Hematopoietic multipotent progenitor cell treated with erythropoietin and hydrocortisone succinate and interleukin-3 and kit ligand, for 17 days (in vitro differentiated cells): Measurements from ENCODE around the gene ZNF155.
"Not testable (repeated sequence)": the region's sequence is repeated elsewhere in the genome, so short reads cannot be mapped to it uniquely, and the experiment has no call there.

Experiments used
- DNase-seq: peaks from one replicate; pipeline ENCODE4 v3.0.0-alpha.2; 2015; ENCODE audit warnings: low spot score

Gene ZNF155

GRCh38 chr19:43983912-43984686 lies at the start of gene ZNF155:
Gene ZNF155 (plus strand): TSS chr19:43984188. CDS start chr19:43988544, 4,356 bp downstream.
- DNase-seq = peak; percentile 70

GRCh38 chr19:43934985-43935708 lies 48.8 kb upstream of the ZNF155 start, which contains the start of gene ZNF45:
Gene ZNF45 (minus strand): TSS chr19:43935282. CDS start chr19:43922185, 13,097 bp downstream.
- peak; percentile 86 for DNase-seq

DNA sequence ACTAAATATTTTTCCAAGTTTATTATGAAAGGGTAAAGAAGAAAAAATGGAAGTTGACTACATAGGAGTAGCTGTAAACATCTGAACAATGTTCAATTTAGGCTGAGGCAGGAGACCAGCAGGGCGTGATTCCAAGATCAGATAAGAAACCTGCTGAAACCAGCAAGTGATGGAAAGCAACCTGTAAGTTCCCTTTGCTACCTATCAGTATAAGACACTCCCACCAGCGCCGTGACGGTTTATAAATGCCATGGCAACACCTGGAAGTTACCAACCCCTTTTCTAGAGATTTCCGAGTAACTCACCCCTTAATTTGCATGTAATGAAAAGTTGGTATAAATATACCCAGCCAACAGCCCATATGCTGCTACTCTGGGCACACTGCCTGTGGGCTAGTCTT lies 47.8 kb upstream of the ZNF155 start:
- DNase-seq = peak; percentile 5

GRCh38 chr19:43939557-43940260 lies 44.3 kb upstream of the ZNF155 start:
- no peak for DNase-seq

DNA sequence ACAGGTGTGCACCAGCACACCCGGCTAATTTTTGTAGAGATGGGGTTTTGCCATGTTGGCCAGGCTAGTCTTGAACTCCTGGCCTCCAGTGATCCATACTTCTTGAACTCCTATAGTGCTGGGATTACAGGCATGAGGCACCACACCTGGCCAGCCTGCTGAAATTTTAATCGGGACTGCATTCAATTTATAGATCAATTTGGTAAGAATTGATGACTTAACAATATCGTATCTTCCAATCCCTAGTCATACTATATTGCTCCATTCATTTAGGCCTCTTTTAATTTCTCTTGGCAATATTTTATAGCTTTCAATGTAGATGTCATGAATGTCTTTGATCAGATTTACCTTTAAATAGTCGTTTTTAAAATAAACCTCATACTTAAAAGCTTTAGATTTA lies 43.3 kb upstream of the ZNF155 start:
- DNase-seq = no peak

- DNase-seq = no peak
Observed at GRCh38 chr19:43941209-43941608, 42.8 kb upstream of the ZNF155 start.

GRCh38 chr19:43947412-43947811 lies 36.6 kb upstream of the ZNF155 start:
- DNase-seq = not testable (repeated sequence)

DNA sequence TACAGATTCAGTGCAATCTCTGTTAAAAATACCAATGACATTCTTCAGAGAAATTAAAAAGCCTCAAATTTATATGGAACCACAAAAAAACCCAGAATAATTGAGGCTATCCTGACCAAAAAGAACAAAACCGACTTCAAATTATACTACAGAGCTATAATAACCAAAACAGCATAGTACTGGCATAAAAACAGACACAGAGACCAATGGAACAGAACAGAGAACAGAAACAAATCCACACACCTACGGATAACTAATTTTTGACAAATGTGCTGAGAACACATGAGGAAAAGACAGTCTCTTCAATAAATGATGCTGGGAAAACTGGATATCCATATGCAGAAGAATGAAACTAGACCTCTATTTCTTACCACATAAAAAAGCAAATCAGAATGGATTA lies 34.2 kb upstream of the ZNF155 start:
- not testable (repeated sequence) for DNase-seq

GRCh38 chr19:43950834-43951645 lies 32.9 kb upstream of the ZNF155 start, which contains the start of gene ZNF221:
Gene ZNF221 (plus strand): TSS chr19:43951228. CDS start chr19:43962727, 11,499 bp downstream.
- DNase-seq = peak; percentile 79

DNA sequence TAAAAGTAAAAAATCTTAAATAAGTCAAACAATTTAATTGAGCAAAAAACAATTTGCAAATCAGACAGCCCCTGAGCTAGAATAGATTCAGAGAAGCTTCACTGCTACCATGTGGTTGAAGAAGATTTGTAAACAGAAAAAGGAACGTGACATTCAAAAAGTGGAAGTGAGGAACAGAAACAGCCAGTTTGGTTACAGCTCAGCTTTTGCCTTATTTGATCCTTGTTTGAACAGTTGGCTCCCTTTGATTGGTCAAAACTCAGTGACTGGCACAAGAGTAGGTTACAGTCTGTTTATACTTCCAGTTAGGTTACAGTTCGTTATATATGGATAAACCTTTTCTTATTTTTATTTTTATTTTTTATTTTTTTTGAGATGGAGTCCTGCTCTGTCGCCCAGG lies 27.2 kb upstream of the ZNF155 start:
- no peak for DNase-seq

DNA sequence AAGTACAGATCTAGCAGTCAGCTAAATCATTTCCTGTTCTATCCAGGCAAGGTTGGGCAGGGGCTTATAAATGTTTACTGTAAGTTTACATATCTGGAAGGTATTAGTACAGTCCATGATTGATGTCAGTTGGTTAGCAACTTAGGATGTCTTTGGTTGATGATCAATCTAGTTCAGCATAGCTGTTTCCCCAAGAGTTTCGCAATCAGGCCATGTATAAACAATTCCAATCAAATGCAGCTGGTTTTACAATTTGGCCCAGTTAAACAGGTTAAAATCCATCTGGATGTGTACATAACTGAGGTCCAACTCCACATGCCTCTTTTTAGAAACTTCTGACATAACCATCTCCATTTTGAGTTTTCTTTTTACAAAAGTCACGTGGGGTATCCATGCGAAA lies 26.1 kb upstream of the ZNF155 start:
- DNase-seq = no peak

DNA sequence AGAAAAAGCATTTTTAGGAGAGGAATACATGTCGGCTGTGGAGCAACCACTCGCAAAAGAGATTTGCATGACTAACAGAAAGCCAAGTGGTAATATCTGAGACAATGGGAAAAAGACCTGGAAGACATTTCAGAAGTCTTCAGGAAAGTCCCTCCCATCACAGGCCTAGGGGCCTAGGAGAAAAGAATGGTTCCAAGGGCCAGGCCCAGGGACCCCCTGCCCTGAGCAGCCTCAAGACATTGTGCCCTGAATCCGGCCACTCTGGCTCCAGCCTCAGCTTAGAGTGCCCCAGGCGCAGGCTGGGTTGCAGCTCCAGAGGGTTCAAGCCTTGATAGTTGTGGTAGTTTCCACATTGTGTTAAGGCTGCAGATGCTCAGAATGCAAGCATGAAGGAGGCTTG lies 23.6 kb upstream of the ZNF155 start:
- no peak for DNase-seq

DNA sequence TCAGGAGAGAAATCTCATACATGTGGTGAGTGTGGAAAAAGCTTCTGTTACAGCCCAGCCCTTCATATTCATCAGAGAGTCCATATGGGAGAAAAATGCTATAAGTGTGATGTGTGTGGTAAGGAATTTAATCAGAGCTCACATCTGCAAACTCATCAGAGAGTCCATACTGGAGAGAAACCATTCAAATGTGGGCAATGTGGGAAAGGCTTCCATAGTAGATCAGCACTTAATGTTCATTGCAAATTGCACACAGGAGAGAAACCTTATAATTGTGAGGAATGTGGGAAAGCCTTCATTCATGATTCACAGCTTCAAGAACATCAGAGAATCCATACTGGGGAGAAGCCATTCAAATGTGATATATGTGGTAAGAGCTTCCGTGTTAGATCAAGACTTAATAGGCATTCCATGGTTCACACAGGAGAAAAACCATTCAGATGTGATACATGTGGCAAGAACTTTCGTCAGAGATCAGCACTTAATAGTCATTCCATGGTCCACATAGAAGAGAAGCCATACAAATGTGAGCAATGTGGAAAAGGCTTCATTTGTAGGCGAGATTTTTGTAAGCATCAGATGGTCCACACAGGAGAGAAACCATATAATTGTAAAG lies 17.8 kb upstream of the ZNF155 start:
- DNase-seq = no peak

GRCh38 chr19:43976732-43977131 lies 7.3 kb upstream of the ZNF155 start:
- no peak for DNase-seq

GRCh38 chr19:43983544-43983911 lies 460 bp upstream of the ZNF155 start:
- DNase-seq = no peak

DNA sequence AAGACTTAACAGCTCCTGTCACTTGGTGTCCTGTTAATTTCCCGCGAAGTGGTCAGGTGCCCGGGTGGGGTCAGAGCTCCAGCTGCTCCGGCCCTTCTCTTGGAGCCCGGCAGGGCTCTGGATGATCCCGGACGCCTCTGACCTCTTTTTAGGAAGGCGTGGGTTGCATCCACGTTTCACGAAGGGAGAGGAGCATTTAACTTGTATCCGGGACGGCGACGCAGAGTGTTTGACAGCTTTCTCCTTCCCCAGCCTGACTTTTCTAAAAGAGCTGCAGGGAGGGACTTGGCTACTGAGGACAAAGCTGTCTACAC lies 656 bp downstream of the ZNF155 start:
- no peak for DNase-seq

DNA sequence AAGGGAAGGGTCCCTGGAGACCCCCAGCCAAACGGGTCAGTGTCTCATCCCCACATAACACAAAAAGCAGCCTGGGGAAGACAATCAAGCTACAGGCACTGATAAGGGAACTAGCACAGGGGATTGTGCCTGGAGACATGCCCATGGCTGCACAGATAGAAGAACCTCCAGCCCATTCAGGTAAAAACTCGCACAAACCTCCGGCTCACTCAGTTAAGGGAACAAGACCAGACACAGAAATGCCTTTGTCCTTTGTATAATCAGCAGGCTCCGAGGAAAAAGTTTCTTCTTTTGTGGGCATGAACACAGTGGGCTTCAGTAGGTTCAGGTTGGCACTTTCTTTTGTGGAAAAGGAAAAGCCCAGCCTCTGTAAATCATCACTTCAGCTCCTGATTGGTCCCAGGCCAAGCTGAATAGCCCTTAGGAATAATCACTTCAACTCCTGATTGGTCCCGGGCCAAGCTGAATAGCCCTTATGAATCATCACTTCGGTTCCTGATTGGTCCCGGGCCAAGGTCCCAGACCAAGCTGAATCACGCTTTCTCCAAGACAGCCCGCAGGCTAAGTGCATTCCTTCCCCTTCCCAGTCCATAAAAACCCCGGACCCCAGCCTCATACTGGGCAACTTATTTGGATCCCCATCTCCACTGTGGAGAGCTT lies 13.8 kb downstream of the ZNF155 start:
- DNase-seq = no peak

DNA sequence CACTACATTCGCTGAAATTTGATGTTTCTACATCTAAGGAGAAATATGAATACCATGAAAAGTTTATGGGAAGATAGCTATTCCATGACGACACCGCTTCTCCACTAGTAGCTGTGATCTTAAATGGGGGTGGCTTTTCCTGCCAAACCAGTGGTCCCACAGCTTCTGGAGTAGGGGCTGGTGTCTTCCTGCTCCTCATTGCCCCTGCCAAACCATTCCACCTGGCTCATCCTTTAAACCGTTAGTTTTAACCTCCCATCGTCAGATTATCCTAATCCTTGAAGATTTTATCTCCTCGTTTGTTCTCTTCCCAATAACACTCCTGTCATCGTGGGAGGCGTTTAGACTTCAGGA lies 18.2 kb downstream of the ZNF155 start:
- DNase-seq = no peak

DNA sequence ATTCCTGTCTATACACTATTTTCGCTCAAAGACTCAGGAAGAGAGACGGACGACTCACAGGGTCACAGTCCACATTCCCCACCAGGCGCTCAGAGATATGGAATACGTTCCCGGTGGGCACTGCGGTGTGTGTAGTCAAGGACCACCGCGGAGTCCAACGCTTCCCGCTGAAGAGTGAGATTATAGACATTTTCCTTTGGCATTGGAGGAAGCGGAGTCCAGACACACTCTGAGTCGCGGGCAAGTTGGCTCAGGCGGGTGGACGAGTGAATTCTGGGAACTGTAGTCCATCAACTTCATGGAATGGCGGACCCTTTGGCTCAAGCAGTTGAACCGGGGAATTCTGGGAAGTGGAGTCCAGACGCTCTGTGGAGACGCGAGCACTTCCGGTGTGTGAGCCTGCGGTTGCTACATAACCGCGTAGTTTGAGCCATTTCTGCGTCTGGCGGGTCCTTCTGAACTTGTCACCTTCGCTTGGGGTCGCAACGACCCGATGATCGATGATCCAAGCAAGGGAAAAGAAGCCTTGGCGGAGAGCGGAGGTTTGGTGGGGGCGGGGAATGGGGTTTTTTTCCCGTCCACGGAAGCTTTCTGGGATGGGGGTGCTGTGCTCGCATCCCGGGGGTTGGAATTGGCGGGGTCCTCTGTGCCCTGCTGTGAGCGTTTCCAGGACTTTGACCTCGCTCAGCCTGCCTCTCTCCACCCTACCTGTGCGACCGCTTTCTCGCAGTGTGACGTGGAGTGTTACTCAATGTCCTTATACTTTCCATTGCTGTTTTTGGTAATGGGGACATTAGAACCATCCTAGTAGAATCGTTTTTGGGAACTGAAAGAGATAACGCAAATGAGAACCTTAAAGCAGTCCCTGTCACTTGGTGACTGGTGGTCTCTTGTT lies 18.8 kb downstream of the ZNF155 start, which contains the start of gene ZNF230:
ZNF230 (plus strand) TSS at position 392 of the 895 bp plus-strand sequence. CDS start 4,122 bp downstream, outside the sequence.
- peak; percentile 90 for DNase-seq

DNA sequence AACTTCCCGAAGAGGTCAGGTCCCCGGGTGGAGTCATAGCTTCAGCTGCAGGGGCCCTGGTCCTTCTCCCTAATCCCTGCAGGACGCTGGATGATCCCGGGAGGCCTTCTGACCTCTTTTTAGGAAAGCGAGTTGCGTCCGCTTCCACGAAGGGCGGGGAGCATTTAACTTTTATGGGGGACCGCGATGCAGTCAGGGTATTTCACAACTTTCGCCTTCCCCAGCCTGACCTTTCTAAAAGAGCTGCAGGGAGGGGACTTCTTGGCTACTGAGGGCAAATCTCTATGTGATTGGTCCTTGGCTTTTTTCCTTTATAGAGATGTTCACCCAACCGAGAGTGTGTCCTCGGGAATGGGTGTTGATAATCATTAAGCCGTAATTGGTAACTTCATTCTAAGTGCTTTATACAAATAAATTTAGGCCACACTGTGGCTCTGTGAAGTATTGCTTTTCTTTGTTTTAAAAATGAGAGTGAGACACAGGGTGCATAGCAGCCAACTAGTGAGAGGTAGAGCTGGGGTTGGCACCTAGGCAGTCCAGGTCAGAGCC lies 19.5 kb downstream of the ZNF155 start:
- DNase-seq = peak; percentile 7
